Measurements from ENCODE around the gene PRKD1.
"Not testable (repeated sequence)": the region's sequence is repeated elsewhere in the genome, so short reads cannot be mapped to it uniquely, and the experiment has no call there.

PRKD1 gene

GRCh38 chr14:29710015-29710414 lies 217.6 kb downstream of the PRKD1 start:
- Histone ChIP-seq H3K4me3 (ENCODE audit: low read depth in 1 of 2, low read length in 2 of 2) (no peak overlapping the region), H4K20me1 (ENCODE audit: insufficient read depth, low read length) (no peaks in the 10 kb centered on the region), H3K36me3 (ENCODE audit: insufficient read depth, low read length) (no peaks in the 10 kb centered on the region), H3K4me1 (ENCODE audit: insufficient read depth, low read length) (no peaks in the 10 kb centered on the region), H3K9me3 (ENCODE audit: insufficient read depth, low read length, severe bottlenecking) (no peaks in the 10 kb centered on the region), H3K27me3 (ENCODE audit: insufficient read depth, low read length, poor library complexity) (no peaks in the 10 kb centered on the region), H3K27ac (ENCODE audit: low read length) (no peak overlapping the region), H3K4me2 (ENCODE audit: insufficient read depth, low read length) (no peak overlapping the region), H3K79me2 (ENCODE audit: insufficient read depth, low read length) (no peaks in the 10 kb centered on the region), H2AFZ (ENCODE audit: low read depth, low read length) (no peak overlapping the region), H3K9ac (ENCODE audit: low read depth, low read length) (no peak overlapping the region)
- no peak for ATAC-seq (ENCODE audit: insufficient read depth, low read depth)
- no peak for DNase-seq
- TF ChIP-seq EZH2 (IDR thresholded peaks at IDR 0.05; ENCODE audit: borderline replicate concordance, low read depth, low read length, severe bottlenecking) (no peak), CTCF (IDR thresholded peaks at IDR 0.05; ENCODE audit: borderline replicate concordance, extremely low read depth, low read length, poor library complexity, severe bottlenecking) (no peak)

GRCh38 chr14:29709490-29709889 lies 218.2 kb downstream of the PRKD1 start:
- no peak for TF ChIP-seq EZH2 (IDR thresholded peaks at IDR 0.05; ENCODE audit: borderline replicate concordance, low read depth, low read length, severe bottlenecking)
- no peak for TF ChIP-seq CTCF (IDR thresholded peaks at IDR 0.05; ENCODE audit: borderline replicate concordance, extremely low read depth, low read length, poor library complexity, severe bottlenecking)
- Histone ChIP-seq H3K27ac (ENCODE audit: low read length) (no peak overlapping the region), H3K27me3 (ENCODE audit: insufficient read depth, low read length, poor library complexity) (no peaks in the 10 kb centered on the region), H3K36me3 (ENCODE audit: insufficient read depth, low read length) (no peaks in the 10 kb centered on the region), H3K79me2 (ENCODE audit: insufficient read depth, low read length) (no peaks in the 10 kb centered on the region), H4K20me1 (ENCODE audit: insufficient read depth, low read length) (no peaks in the 10 kb centered on the region), H3K4me3 (ENCODE audit: low read depth in 1 of 2, low read length in 2 of 2) (no peak overlapping the region), H2AFZ (ENCODE audit: low read depth, low read length) (no peak overlapping the region), H3K9me3 (ENCODE audit: insufficient read depth, low read length, severe bottlenecking) (no peaks in the 10 kb centered on the region), H3K4me2 (ENCODE audit: insufficient read depth, low read length) (no peak overlapping the region), H3K9ac (ENCODE audit: low read depth, low read length) (no peak overlapping the region), H3K4me1 (ENCODE audit: insufficient read depth, low read length) (no peaks in the 10 kb centered on the region)
- DNase-seq (no peak), ATAC-seq (ENCODE audit: insufficient read depth, low read depth) (no peak)

DNA sequence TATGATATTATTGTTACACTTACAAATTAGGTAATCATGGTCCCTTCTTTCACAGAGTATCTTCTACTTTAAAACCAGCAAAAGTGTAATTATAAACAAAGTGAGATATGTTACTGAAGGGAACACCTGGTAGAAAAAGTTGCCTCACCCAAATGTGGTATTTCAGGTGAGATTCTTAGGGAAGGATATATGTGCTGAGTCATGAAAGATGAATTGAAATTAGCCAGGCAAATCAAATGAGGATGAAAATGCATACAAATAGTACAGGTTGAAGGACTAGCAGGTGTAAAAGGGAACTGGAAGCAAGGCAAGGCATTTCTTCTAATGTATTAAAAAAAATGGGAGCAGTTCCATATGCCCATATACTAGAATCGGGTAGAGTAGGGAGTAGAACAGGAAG lies 220.9 kb downstream of the PRKD1 start:
- no peak overlapping the region for H3K4me2 ChIP-seq (ENCODE audit: insufficient read depth, low read length)
- H3K79me2 ChIP-seq (ENCODE audit: insufficient read depth, low read length) = no peaks in the 10 kb centered on the region
- TF ChIP-seq CTCF (IDR thresholded peaks at IDR 0.05; ENCODE audit: borderline replicate concordance, extremely low read depth, low read length, poor library complexity, severe bottlenecking) = no peak
- no peak for ATAC-seq (ENCODE audit: insufficient read depth, low read depth)
- no peak overlapping the region for H3K4me3 ChIP-seq (ENCODE audit: low read depth in 1 of 2, low read length in 2 of 2)
- H3K36me3 ChIP-seq (ENCODE audit: insufficient read depth, low read length) = no peaks in the 10 kb centered on the region
- H3K27me3 ChIP-seq (ENCODE audit: insufficient read depth, low read length, poor library complexity) = no peaks in the 10 kb centered on the region
- no peak overlapping the region for H3K9ac ChIP-seq (ENCODE audit: low read depth, low read length)
- no peak for DNase-seq
- H3K4me1 ChIP-seq (ENCODE audit: insufficient read depth, low read length) = no peaks in the 10 kb centered on the region
- no peak overlapping the region for H3K27ac ChIP-seq (ENCODE audit: low read length)
- no peaks in the 10 kb centered on the region for H3K9me3 ChIP-seq (ENCODE audit: insufficient read depth, low read length, severe bottlenecking)
- no peak overlapping the region for H2AFZ ChIP-seq (ENCODE audit: low read depth, low read length)
- no peaks in the 10 kb centered on the region for H4K20me1 ChIP-seq (ENCODE audit: insufficient read depth, low read length)

DNA sequence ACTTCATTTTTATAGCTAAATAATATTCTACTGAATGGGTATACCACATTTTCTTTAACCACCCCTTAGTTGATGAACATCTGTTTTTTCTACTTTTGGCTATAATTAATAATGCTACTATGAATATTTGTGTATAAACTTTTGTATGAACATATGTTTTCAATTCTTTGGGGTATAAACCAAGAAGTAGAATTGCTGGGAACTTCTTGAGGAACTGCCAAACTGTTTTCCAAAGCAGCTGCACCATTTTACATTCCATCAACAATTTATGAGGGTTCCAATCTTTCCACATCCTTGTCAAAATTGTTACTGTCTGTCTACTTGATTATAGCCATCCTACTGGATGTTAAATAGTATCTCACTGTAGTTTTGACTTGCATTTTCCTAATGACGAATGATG lies 221.8 kb downstream of the PRKD1 start:
- Histone ChIP-seq H3K9me3 (ENCODE audit: insufficient read depth, low read length, severe bottlenecking) (no peaks in the 10 kb centered on the region), H3K4me1 (ENCODE audit: insufficient read depth, low read length) (no peaks in the 10 kb centered on the region), H3K36me3 (ENCODE audit: insufficient read depth, low read length) (no peaks in the 10 kb centered on the region), H2AFZ (ENCODE audit: low read depth, low read length) (no peak overlapping the region), H3K27ac (ENCODE audit: low read length) (no peak overlapping the region), H3K4me3 (ENCODE audit: low read depth in 1 of 2, low read length in 2 of 2) (no peak overlapping the region), H3K9ac (ENCODE audit: low read depth, low read length) (no peak overlapping the region), H3K4me2 (ENCODE audit: insufficient read depth, low read length) (no peak overlapping the region), H4K20me1 (ENCODE audit: insufficient read depth, low read length) (no peaks in the 10 kb centered on the region), H3K27me3 (ENCODE audit: insufficient read depth, low read length, poor library complexity) (no peaks in the 10 kb centered on the region), H3K79me2 (ENCODE audit: insufficient read depth, low read length) (no peaks in the 10 kb centered on the region)
- DNase-seq = no peak
- no peak for ATAC-seq (ENCODE audit: insufficient read depth, low read depth)
- TF ChIP-seq CTCF (IDR thresholded peaks at IDR 0.05; ENCODE audit: borderline replicate concordance, extremely low read depth, low read length, poor library complexity, severe bottlenecking) = no peak
- TF ChIP-seq EZH2 (IDR thresholded peaks at IDR 0.05; ENCODE audit: borderline replicate concordance, low read depth, low read length, severe bottlenecking) = no peak

- not testable (repeated sequence) for H3K27me3 ChIP-seq (ENCODE audit: insufficient read depth, low read length, poor library complexity); H3K79me2 ChIP-seq (ENCODE audit: insufficient read depth, low read length); H4K20me1 ChIP-seq (ENCODE audit: insufficient read depth, low read length); H3K4me1 ChIP-seq (ENCODE audit: insufficient read depth, low read length); H3K4me3 ChIP-seq (ENCODE audit: low read depth in 1 of 2, low read length in 2 of 2); H3K4me2 ChIP-seq (ENCODE audit: insufficient read depth, low read length); H3K9me3 ChIP-seq (ENCODE audit: insufficient read depth, low read length, severe bottlenecking); H3K36me3 ChIP-seq (ENCODE audit: insufficient read depth, low read length); ATAC-seq (ENCODE audit: insufficient read depth, low read depth); DNase-seq; H3K27ac ChIP-seq (ENCODE audit: low read length); H3K9ac ChIP-seq (ENCODE audit: low read depth, low read length); H2AFZ ChIP-seq (ENCODE audit: low read depth, low read length)
Observed at GRCh38 chr14:29689597-29689996, 238.1 kb downstream of the PRKD1 start.

Measured in DND-41 (cell line).